ENCODE measurements around the gene RPSA.
"Not testable (repeated sequence)": the region's sequence is repeated elsewhere in the genome, so short reads cannot be mapped to it uniquely, and the experiment has no call there.

Gene RPSA

GRCh38 chr3:39388741-39389248 lies 17.7 kb upstream of the RPSA start:
- DNase-seq (ENCODE audit: low read depth), result no peak

DNA sequence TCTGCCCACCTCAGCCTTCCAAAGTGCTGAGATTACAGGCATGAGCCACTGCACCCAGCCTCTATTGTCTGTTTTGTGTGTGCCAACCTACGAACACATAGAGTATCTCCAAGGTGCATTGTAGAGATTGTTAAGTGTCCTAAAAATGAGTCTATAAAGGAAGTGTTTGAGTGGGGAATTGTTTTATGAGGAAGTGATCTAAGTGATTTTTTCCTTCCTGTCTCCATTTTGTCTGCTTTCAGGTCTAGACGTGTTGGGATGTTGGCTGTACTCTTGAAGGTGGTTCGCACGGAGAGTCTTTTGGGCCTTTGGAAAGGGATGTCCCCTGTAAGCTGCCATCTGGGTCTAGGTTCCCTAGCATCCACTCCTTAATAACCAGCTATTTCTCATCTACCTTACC lies 16.3 kb upstream of the RPSA start:
- no peak for DNase-seq (ENCODE audit: low read depth)

DNA sequence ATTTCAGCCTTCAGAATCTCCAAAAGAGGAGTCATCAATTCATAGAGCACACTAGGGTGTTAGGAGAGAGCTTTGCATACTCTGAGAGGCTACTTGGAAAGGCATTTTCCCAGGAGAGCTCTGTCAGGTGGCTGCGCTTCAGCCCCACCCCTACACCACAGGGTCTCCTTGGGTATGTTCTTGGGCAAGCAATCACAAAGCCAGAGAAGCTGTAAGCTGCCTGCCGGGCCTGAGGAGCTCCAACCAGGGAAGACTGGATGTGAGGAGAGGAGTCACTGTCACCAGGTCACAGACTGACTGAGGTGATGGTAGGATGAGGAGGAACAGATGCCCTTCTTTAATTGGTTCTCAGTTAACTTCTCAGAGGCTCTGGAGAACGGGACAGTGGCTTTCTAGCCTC lies 9.8 kb upstream of the RPSA start:
- no peak for DNase-seq (ENCODE audit: low read depth)

- DNase-seq (ENCODE audit: low read depth), result no peak
Measured at GRCh38 chr3:39398700-39399099, 7.8 kb upstream of the RPSA start.

DNA sequence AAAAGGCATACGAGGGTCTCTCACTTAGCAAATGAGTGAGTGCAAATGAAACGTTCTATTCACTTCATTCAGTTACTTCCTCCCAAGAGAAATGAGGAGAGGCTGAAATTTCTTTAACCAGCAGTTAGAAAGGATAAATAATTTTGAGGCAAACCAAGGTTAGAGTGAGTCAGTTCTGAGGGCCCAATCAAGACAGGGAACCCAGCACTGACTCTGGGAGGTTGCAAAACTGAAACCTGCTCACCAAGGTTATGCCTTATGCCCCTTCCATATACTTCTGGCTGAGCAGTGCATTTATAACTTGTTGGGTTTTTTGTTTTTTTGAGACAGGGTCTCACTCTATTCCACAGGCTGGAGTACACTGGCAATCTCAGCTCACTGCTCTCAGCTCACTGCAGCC lies 4.5 kb upstream of the RPSA start:
- DNase-seq (ENCODE audit: low read depth), result no peak

DNA sequence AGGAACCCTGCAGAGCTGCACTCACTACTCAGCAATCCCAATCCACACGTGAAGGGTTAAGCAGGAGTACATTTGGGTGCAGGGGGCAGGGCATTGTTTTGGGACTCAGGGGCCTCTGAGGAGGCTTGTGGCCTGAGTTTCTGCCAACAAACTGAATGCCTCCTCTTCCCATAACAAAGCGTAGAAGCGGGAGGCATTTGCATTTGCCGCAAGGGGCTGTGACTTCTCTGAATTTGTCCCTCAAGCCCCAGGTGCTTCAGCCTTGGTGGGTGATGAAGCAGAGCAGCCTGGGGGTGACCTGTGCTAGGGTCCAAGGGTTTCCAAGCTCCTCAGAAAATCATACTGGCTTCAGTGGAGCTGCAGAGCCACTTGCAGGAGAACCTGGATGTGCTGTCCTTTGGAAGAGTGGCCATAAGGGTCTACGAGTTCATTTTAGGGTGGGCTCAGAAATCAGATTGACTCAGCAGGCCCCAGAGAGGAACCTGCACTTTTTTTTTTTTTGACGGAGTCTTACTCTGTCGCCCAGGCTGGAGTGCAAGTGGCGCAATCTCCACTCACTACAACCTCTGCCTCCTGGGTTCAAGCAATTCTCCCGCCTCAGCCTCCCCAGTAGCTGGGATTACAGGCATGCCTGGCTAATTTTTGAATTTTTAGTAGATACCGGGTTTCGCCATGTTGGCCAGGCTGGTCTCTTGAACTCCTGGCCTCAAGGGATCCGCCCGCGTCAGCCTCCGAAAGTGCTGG lies 1.4 kb upstream of the RPSA start:
- no peak for DNase-seq (ENCODE audit: low read depth)

GRCh38 chr3:39405687-39406367 lies 693 bp upstream of the RPSA start:
- no peak for DNase-seq (ENCODE audit: low read depth)

DNA sequence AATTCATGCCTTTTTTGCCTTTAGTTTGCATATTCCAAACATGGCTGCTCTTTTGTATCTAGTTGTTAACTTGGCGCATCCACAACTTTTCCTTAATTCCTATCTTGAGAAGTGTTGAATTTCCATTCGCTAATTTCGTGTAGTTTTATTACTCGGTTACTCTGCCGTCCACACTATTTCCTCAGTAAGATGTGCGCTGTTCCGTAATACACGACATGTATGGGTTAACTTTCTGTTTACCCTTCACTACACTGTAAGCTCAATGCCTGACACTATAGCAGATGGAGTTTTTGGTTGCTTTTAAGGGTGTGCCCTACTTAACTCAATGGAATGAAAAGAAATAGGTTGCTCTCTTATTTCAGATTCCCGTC lies 724 bp downstream of the RPSA start:
- no peak for DNase-seq (ENCODE audit: low read depth)

DNA sequence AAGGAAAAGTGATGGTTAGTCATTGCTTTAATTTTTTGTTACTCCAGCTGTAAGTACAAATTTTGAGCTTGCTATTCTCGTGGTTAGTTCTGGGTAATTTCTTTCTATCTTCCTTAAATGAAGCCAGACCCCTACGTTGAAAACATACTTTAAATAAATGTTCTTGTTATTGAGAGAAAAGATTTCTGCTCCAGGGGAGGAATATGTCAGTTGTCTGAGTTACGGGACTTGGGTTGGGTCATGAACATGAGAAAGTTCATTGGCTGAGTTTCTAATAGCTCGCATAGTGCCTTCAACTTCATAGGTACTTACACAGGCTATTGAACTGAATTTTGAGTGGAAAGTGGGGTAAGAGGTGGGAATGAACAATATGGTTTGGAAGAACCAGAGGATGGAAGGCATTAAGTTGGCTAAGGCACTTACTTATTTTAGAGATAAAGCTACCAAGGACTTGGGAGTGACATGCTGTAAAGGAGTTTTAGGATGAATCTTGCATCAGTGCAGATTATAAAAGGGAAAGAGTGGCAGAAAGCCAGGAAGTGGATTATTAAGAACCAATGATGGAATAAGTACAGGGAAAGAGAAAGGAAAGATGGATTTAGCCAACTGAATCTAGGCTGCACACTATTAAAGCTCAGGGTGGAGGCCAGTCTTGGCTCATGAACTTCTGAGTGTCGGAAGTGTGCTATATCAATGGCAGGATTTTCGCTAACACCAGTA lies 1.4 kb downstream of the RPSA start:
- no peak for DNase-seq (ENCODE audit: low read depth)

- no peak for DNase-seq (ENCODE audit: low read depth)
Measured at GRCh38 chr3:39408493-39409372, 2.2 kb downstream of the RPSA start.

DNA sequence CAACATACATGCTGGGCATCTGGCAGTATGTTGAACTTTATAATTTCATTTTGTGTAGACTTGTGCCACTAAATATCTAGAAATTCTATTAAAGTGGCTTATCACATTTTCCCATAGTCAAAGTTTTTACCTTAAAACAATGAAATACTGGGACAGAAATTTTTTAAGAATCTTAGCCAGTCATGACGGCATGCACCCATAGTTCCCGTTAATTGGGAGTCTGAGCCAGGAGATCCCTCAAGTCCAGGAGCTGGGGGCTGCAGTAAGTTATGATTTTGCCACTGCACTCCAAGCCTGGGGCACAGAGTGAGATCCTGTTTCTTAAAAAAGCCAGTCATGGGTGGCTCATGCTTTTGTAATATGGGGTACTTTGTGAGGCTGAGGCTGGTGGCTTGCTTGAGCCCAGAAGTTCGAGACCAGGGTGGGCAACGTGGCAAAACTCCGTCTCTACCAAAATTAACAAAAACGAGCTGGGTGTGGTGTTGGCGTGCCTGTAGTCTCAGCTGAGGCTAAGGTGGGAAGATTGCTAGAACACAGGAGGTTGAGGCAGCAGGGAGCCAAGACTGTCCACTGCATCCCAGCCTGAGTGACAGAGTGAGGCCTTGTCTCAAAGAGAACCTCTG lies 3.1 kb downstream of the RPSA start:
- no peak for DNase-seq (ENCODE audit: low read depth)

GRCh38 chr3:39410893-39411292 lies 4.4 kb downstream of the RPSA start:
- no peak for DNase-seq (ENCODE audit: low read depth)

DNA sequence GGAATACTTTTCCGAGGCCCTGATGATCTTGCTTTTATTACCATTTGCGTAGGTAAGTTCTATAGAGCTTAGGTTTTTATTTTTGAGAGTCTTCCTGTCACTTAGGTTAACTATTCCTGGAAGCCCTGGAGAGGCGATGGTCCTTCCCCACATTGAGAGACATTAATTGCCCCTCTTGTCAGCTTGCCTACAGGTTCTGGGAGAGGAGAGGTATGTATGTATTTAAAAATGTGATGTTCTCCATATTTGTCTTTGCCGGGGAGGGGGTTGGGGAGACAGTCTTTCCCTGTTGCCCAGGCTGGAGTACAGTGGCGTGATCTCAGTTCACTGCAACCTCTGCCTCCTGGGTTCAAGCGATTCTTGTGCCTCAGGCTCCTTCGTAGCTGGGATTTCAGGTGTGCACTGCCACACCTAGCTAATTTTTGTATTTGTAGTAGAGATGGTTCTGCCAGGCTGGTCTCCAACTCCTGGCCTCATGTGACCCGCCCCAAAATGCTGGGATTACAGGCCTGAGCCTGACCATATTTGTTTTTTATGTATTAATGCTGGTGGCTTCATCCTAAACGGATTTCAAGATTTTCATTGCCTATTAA lies 6.2 kb downstream of the RPSA start:
- DNase-seq (ENCODE audit: low read depth), result no peak

GRCh38 chr3:39413691-39414420 lies 7.3 kb downstream of the RPSA start:
- DNase-seq (ENCODE audit: low read depth), result no peak

GRCh38 chr3:39414421-39414907 lies 7.9 kb downstream of the RPSA start:
- no peak for DNase-seq (ENCODE audit: low read depth)

- not testable (repeated sequence) for DNase-seq (ENCODE audit: low read depth)
Measured at GRCh38 chr3:39415302-39415701, 8.8 kb downstream of the RPSA start.

- DNase-seq (ENCODE audit: low read depth), result no peak
Measured at GRCh38 chr3:39415983-39416382, 9.5 kb downstream of the RPSA start.

DNA sequence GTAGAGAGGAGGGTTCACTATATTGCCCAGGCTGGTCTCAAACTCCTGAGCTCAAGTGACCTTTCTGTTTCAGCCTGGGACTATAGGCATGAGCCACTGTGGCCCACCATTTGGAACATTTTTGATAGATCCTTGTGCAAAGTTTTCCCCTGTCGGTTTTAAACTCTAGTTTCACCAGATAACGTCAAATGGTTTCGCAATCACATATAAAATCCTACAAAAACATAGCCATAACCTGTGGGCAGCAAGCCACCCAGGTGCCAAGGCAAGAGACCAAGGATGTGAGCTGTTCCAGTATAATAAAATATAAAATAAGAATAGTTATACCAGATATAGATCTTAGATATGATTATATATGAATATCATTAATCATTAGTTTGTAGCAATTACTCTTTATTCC lies 10.5 kb downstream of the RPSA start:
- DNase-seq (ENCODE audit: low read depth), result not testable (repeated sequence)

DNA sequence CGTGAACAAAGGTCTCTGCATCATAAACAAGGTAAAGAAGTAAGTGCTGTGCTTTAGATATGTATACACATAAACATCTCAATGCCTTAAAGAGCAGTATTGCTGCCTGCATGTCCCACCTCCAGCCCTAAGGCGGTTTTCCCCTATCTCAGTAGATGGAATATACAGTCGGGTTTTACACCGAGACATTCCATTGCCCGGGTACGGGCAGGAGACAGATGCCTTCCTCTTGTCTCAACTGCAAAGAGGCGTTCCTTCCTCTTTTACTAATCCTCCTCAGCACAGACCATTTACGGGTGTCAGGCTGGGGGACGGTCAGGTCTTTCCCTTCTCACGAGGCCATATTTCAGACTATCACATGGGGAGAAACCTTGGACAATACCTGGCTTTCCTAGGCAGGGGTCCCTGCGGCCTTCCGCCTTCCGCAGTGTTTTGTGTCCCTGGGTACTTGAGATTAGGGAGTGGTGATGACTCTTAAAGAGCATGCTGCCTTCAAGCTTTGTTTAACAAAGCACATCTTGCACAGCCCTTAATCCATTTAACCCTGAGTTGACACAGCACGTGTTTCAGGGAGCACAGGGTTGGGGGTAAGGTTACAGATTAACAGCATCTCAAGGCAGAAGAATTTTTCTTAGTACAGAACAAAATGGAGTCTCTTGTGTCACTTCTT lies 12.2 kb downstream of the RPSA start:
- DNase-seq (ENCODE audit: low read depth), result not testable (repeated sequence)

Measured in activated T-cell treated with anti-CD3 and anti-CD28 coated beads for 1 hour (primary cell).